T-helper 17 cell (primary cell): ENCODE measurements around the gene BSDC1. TPM values are rescaled to one million over a fixed set of nuclear protein-coding genes. Genes with fewer than 3 reads are reported as not detected.
"Not testable (repeated sequence)": the region's sequence is repeated elsewhere in the genome, so short reads cannot be mapped to it uniquely, and the experiment has no call there.

Source experiments
- ATAC-seq: fragments of 150-1000 bp; cut with Tn5 transposase; 2 replicates; pipeline ENCODE4 v1.10.0; 2021; ENCODE audit warnings: mild to moderate bottlenecking, moderate library complexity
- DNase-seq, 3 donors: peaks; one replicate each; pipeline versions ENCODE4 v3.0.0 to v3.0.0-alpha.2; 2020 to 2021
- H3K9me3 ChIP-seq: one replicate; pipeline ENCODE4 v1.7.0; 2013; ENCODE audit warnings: low read length, mild to moderate bottlenecking; ENCODE audit not compliant: control insufficient read depth, poor library complexity, severe bottlenecking
- H3K27ac Mint-ChIP-seq: one replicate; pipeline ENCODE4 v1.8.0; 2022; ENCODE audit warnings: mild to moderate bottlenecking, moderate library complexity, mixed read lengths
- H3K27me3 Mint-ChIP-seq: one replicate; pipeline ENCODE4 v1.8.0; 2022; ENCODE audit warnings: mixed read lengths
- H3K36me3 Mint-ChIP-seq: one replicate; pipeline ENCODE4 v1.8.0; 2022; ENCODE audit warnings: low read depth, mixed read lengths
- H3K4me1 Mint-ChIP-seq: one replicate; pipeline ENCODE4 v1.8.0; 2022; ENCODE audit warnings: mild to moderate bottlenecking, mixed read lengths
- H3K4me3 Mint-ChIP-seq: one replicate; pipeline ENCODE4 v1.8.0; 2022; ENCODE audit warnings: mild to moderate bottlenecking, moderate library complexity, mixed read lengths
- total RNA-seq, 4 donors: library from RNA in 2 of 4; stranded (reverse) in 2 of 4; gene quantifications; one replicate each; pipeline ENCODE4 v1.2.3 and lab custom pipeline; 2022 to 2026

The BSDC1 gene
- total RNA-seq, 2 donors from 2014 or later, result 177 to 181 TPM

DNA sequence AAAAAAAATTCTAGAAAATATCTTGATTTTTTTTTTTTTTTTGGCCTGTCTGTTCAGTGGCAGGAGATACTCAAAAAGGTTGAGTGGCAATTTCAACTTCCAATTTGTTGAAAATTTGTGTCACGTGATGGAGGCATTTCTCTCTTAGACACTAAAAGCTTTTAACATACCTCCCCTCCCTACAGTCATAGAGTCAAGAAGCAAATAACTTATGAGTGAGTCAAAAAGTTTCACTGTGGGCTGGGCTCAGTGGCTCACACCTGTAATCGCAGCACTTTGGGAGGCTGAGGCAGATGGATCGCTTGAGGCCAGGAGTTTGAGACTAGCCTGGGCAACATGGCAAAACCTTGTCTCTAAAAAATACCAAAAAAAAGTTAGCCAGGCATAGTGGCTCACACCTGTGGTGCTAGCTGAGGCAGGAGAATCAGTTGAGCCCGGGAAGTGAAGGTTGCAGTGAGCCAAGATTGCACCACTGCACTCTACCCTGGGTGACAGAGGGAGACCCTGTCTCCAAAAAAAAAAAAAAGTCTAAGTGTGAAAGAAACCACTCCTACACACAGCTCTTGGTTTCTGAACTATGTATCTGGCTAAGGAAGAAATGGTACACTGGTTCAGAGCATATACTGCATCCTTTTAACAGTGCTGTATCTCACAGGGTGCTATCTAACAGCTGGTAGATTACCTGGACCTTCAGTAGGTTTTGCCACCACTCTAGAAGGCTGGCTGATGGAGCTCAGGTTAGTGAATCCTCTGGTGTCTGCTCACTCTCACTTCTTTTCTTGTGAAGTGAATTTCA lies 11.6 kb upstream of the BSDC1 start:
- no peak for ATAC-seq
- no peaks in the 10 kb centered on the region for H3K4me1 Mint-ChIP-seq
- no peaks in the 10 kb centered on the region for H3K36me3 Mint-ChIP-seq
- H3K27me3 Mint-ChIP-seq, result no peaks in the 10 kb centered on the region
- DNase-seq, result no peak
- no peak overlapping the region for H3K4me3 Mint-ChIP-seq
- no peaks in the 10 kb centered on the region for H3K9me3 ChIP-seq
- no peak overlapping the region for H3K27ac Mint-ChIP-seq

DNA sequence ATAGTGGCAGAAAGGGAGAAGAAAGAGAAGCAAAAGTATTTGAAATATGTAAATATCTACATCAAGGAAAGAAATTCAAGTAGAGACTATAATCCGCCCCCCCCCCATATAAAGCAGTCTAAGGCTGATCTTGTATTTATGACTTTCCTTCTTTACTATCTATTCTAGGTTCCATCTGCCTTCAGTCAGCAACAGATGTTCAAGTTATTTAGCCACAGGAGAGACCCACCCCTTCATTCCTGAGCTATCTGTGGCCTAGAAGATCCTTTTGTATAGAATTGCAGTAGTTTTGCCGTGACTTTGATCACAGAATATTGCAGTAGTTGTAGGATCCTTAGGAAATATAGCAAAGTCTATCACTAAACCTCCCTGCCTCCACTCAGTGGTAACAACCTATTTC lies 10.7 kb upstream of the BSDC1 start:
- no peak overlapping the region for H3K4me3 Mint-ChIP-seq
- H3K27ac Mint-ChIP-seq, result no peak overlapping the region
- H3K36me3 Mint-ChIP-seq, result no peaks in the 10 kb centered on the region
- H3K27me3 Mint-ChIP-seq, result no peaks in the 10 kb centered on the region
- no peak for DNase-seq
- ATAC-seq, result no peak
- H3K4me1 Mint-ChIP-seq, result peaks cover 2% of the 10 kb centered on the region
- no peaks in the 10 kb centered on the region for H3K9me3 ChIP-seq

DNA sequence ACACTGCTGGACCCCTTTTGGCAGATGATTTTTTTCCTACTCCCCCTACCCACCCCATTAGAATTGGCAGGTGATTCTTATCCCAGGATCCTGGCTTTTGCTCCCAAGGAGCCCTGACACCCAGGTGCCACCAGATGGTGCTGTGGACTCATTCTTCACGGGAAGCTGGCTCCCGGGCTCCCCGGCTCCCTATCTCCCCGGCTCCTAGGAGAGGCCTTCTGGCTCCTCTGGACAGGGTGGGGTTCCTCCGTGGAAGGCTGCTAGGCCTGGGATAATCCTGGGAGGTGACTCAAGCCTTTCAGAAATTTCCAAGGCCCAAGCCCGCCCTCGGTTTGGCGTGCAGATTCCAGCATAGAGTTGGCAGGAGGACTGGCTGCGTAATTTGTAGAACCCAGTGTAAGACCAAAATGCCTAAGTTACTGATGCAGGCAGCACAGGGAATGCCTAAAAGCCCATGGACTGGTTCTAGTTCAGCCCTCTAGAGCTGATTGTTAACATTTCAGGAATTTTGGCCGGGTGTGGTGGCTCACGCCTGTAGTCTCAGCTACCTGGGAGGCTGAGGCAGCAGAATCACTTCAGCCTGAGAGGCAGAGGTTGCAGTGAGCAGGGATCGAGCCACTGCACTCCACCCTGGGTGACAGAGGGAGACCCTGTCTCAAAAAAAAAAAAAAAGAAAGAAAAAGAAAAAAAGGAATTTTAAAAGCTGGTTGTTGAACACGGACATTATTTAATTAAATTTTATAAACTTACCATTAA lies 6.8 kb upstream of the BSDC1 start:
- DNase-seq (peak; percentile 25 to 35 (median 29)), ATAC-seq (peak; percentile 78)
- H3K9me3 ChIP-seq, result no peaks in the 10 kb centered on the region
- H3K4me1 Mint-ChIP-seq, result peaks cover 2% of the 10 kb centered on the region
- H3K27me3 Mint-ChIP-seq, result no peaks in the 10 kb centered on the region
- H3K27ac Mint-ChIP-seq, result no peak overlapping the region
- no peaks in the 10 kb centered on the region for H3K36me3 Mint-ChIP-seq
- H3K4me3 Mint-ChIP-seq, result no peak overlapping the region

DNA sequence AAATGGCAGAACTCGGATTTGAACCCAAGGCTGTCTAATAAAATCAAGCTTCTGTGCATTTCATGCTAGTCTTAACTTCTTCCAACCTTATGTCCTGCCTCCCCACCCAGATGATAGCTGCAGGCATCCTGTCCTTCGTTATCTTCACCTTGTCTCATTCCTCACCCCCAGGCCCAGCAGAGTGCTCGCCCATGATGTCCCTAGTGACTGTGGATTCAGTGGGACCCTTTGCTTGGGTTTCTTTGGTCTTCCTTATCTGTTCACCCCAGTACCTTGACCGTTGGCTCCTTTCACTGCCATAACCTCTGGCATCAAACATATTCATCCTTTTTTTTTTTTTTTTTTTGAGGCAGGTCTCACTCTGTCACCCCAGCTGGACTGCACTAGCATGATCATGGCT lies 5.6 kb upstream of the BSDC1 start:
- Mint-ChIP-seq H3K27ac (no peak overlapping the region), H3K4me1 (peaks cover 6% of the 10 kb centered on the region), H3K36me3 (no peaks in the 10 kb centered on the region), H3K4me3 (no peak overlapping the region), H3K27me3 (no peaks in the 10 kb centered on the region)
- no peak for DNase-seq
- no peaks in the 10 kb centered on the region for H3K9me3 ChIP-seq
- no peak for ATAC-seq

DNA sequence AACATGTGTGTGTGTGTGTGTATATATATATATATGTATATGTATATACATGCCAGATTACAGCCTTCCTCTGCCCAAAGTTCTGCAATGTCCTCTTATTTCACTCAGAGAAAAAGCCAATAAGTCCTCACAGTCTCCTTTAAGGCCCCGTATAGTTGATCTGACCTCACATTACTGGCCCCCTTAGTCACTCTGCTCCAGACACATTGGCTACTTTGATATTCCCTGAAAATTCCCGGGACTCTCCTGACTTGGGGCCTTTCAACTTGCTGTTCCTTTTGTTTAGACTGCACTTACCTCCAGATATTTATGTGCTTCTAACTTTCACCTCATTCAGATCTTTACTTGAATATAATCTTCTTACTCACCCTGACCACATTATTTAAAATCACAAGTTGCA lies 4.2 kb upstream of the BSDC1 start:
- peaks cover 18% of the 10 kb centered on the region for H3K4me1 Mint-ChIP-seq
- H3K9me3 ChIP-seq, result no peaks in the 10 kb centered on the region
- peaks cover 3% of the 10 kb centered on the region for H3K36me3 Mint-ChIP-seq
- no peak overlapping the region for H3K27ac Mint-ChIP-seq
- DNase-seq (no peak), ATAC-seq (no peak)
- H3K27me3 Mint-ChIP-seq, result no peaks in the 10 kb centered on the region
- H3K4me3 Mint-ChIP-seq, result no peak overlapping the region

DNA sequence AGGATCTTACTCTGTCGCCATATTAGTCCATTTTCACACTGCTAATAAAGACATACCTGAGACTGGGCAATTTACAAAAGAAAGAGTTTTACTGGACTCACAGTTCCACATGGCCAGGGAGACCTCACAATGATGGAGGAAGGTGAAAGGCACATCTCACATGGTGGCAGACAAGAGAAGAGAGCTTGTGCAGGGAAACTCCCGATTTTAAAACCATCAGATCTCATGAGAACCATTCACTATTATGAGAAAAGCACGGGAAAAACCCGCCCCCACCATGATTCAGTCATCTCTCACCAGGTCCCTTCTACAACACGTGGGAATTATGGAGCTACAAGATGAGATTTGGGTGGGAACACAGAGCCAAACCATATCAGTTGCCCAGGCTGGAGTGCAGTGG lies 2.3 kb upstream of the BSDC1 start:
- H3K27ac Mint-ChIP-seq, result peak overlapping the region; percentile 99
- not testable (repeated sequence) for H3K36me3 Mint-ChIP-seq, H3K4me3 Mint-ChIP-seq, DNase-seq, ATAC-seq, H3K27me3 Mint-ChIP-seq, H3K9me3 ChIP-seq
- H3K4me1 Mint-ChIP-seq, result peaks cover 25% of the 10 kb centered on the region

DNA sequence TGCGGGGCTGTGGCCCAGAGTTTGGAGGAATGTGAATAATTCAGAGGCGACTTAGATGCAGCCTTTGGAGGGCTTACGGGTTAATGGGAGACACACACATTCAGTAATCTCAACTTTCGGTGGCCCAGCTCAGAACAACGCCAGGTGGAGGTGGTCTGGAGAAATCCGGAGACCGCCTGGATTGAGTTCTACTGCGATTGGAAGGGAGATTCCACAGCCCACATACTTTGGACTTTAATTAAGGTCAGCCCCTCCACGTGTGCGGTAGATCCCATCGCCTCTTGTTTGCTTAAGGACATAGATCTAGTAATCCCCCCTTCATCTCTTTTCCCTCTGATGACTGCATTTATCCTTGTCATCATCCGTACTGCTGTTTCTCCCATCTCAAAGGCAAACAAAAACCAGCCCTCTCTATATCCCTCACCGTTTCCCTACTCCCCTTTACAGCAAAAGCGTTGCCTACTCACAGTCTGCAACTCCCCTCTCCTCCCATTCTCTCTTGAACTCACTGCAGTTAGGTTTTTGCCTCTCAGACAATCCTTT lies 720 bp upstream of the BSDC1 start:
- Mint-ChIP-seq H3K27me3 (no peaks in the 10 kb centered on the region), H3K36me3 (peaks cover 5% of the 10 kb centered on the region), H3K4me3 (peak overlapping the region; percentile 100), H3K27ac (peak overlapping the region; percentile 99), H3K4me1 (peaks cover 22% of the 10 kb centered on the region)
- DNase-seq (no peak), ATAC-seq (no peak)
- H3K9me3 ChIP-seq, result no peaks in the 10 kb centered on the region

DNA sequence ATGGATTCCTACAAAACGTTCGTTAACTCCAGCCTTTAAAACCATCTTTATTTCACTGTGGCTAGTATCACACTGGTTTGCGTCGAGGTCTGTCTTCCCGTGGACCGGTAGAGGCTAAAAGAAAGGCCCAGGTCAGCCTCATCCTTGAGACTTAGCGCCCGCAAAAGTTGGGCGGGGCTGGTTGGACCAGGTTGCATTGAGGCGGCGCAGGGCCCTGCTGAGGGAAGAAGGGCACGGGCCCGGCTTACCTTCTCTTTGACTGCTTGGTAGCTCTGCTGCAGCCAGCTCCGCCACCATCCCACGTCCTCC lies 455 bp downstream of the BSDC1 start:
- H3K36me3 Mint-ChIP-seq, result peaks cover 5% of the 10 kb centered on the region
- ATAC-seq (peak; percentile 26), DNase-seq (peak in 2 of 3 donors; percentile 23 to 35)
- peak overlapping the region; percentile 100 for H3K4me3 Mint-ChIP-seq
- peaks cover 22% of the 10 kb centered on the region for H3K4me1 Mint-ChIP-seq
- H3K27ac Mint-ChIP-seq, result peak overlapping the region; percentile 99
- H3K9me3 ChIP-seq, result no peaks in the 10 kb centered on the region
- H3K27me3 Mint-ChIP-seq, result no peaks in the 10 kb centered on the region

DNA sequence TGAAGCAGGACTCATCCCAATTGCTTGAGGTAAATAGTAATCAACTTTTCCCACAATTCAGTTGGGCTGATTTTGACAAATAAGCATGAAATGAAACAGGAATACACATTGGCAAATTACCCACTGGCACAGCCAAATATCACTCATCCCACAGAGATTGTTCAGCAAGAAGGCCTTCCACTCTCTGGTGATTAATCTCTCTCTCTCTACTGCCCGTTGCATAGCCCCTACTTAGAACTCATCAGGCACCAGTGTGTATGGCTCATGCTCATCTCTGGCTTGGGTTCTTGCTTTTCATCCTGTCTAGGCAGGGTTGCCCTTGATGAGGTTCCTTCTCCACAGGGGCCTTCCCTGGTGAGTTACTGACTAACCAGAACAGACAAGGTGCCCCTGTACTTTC lies 1.1 kb downstream of the BSDC1 start:
- peak overlapping the region; percentile 100 for H3K4me3 Mint-ChIP-seq
- H3K27me3 Mint-ChIP-seq, result no peaks in the 10 kb centered on the region
- H3K4me1 Mint-ChIP-seq, result peaks cover 22% of the 10 kb centered on the region
- DNase-seq (no peak), ATAC-seq (no peak)
- peaks cover 5% of the 10 kb centered on the region for H3K36me3 Mint-ChIP-seq
- H3K27ac Mint-ChIP-seq, result peak overlapping the region; percentile 99
- no peaks in the 10 kb centered on the region for H3K9me3 ChIP-seq

DNA sequence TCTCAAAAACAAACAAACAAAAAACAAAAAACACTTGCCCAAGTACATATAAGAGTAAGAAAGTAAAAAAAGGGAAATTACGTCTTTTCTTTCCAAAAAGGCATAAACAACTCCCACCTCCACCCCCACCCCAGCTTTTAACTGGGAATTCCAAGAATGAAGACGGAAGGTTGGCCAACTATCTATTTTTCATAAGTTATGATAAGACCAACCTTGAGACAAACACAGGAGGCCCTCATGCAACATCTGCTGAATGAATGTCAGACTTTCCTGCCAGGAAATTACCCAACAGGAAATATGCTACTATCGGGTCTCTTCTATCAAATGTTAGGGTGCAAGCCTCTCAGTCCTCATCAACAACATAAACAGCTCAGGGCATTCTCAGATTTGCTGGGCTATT lies 1.9 kb downstream of the BSDC1 start:
- Mint-ChIP-seq H3K36me3 (peaks cover 5% of the 10 kb centered on the region), H3K4me3 (peak overlapping the region; percentile 43), H3K27me3 (no peaks in the 10 kb centered on the region), H3K4me1 (peaks cover 24% of the 10 kb centered on the region), H3K27ac (peak overlapping the region; percentile 39)
- H3K9me3 ChIP-seq, result no peaks in the 10 kb centered on the region
- no peak for DNase-seq
- ATAC-seq, result no peak

DNA sequence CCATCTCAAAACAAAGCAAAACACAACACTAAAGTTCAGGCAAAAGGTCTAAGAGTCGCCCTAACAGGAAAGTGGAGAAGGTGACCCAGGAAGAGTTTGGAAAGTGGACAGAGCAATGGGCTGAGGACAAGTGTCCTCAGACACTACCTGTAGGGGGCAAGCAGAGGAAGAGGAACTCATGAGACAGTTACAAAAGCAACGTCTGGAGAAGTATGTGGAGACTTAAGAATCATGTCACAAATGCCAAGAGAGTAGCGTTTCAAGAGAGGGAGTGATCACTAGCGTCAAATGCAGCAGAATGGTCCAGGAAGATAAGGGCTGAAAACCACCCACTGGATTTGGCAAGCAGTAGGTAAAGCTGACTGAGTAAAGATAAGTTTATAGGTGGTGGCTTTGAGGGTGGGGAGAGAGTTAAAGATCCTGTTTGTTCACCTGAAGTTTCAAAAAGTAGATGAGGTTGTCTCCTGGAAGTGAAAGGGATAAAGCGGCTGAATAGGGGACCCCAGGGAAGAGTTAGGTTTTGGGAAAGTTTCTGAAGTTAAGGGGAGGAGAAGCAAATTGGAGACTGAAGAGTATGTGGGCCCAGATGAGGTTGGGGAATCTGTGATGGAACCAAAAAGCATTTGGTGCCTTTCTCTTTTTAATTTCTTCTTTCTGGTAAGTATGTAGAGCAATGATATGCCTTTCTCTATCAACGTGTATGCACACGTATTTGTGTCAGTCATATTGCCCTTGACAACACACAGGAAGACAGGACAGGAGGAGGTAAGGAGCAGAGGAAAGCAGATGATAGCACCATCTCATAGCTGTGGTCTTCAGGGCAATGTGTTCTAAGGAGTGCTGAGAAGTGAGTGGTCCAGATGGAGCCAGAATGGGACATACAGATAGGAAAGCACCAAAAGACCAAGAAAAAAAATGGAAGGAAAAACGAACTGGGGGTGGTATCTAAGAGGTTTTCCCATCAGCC lies 3.1 kb downstream of the BSDC1 start:
- H3K27me3 Mint-ChIP-seq, result no peaks in the 10 kb centered on the region

DNA sequence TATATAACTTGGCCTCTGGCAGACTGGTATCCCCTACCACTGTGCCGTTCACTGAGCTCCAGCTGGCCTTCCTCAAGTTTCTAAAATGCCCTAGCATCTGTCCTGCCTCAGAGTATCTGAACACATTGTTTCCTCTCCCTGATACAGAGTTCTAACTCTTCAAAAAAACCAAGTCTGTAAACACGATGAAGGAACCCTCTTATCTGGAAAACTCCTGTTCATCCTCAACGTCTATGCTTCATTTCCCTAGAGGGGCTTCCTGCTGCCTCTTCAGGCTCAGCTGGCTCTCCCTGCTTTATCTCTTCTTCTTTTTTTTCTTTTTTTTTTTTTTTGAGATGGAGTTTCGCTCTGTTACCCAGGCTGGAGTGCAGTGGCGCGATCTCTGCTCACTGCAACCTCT lies 5.6 kb downstream of the BSDC1 start:
- H3K9me3 ChIP-seq, result no peaks in the 10 kb centered on the region
- ATAC-seq, result no peak
- Mint-ChIP-seq H3K27me3 (no peaks in the 10 kb centered on the region), H3K4me1 (peaks cover 16% of the 10 kb centered on the region), H3K4me3 (no peak overlapping the region), H3K36me3 (peaks cover 4% of the 10 kb centered on the region), H3K27ac (no peak overlapping the region)
- no peak for DNase-seq

More for the DNA sequence above, 3.1 kb downstream of the BSDC1 start:
- Mint-ChIP-seq H3K27ac (no peak overlapping the region), H3K4me1 (peaks cover 29% of the 10 kb centered on the region), H3K4me3 (no peak overlapping the region), H3K36me3 (peaks cover 7% of the 10 kb centered on the region)
- ATAC-seq (no peak), DNase-seq (no peak)
- H3K9me3 ChIP-seq, result no peaks in the 10 kb centered on the region
